ENCODE measurements around the gene KRTAP3-3.

KRTAP3-3 gene

DNA sequence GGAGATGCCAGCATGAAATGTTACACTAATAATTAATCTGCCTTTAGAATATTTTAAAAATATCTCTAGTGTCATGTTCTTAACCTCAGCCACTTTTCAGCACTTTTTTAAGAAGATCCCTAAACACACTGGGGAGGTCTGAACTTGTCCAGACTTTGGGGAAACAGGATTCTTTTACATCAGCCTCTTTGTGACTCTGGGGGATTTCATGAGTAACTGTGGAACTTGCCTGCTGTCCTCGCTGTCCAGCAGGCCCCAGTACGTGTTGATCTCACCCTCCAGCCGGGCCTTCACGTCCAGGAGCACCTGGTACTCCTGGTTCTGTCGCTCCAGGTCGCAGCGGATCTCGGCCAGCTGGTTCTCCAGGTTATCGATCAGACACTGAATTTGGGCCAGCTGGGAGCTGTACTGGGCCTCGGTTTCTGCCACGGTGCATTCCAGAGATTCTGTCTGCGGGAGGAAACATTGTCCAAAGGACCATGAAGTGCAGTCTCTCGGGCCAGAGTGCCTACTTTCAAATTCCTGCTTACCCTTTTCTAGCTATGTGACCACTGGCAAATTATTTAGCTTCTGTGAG is 15.3 kb downstream of the KRTAP3-3 start:
- TF ChIP-seq ZNF8 (CRISPR knock-in tag; IDR thresholded peaks at IDR 0.05): no peak
- ATAC-seq: no peak

DNA sequence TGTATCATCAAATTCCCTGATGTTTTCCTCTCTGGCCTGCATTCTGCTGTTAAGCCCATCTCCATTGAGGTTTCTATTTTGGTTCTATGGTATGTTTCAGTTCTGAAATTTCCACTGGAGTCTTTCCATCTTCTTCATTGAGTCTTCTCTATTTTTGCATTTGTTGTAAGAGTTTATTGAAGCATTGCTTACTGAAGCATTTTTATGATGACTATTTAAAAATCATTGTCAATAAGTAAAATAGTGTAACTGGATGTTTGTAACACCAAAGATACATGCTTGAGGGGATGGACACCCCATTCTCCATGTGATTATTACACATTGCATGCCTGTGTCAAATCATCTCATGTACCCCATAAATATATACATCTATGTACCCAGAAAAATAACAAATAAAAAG is 18.4 kb downstream of the KRTAP3-3 start:
- ATAC-seq: no peak
- TF ChIP-seq ZFP3 (CRISPR knock-in tag; IDR thresholded peaks at IDR 0.05): no peak
- no peak for TF ChIP-seq ZNF565 (CRISPR knock-in tag; conservative IDR thresholded peaks at IDR 0.05; ENCODE audit: low read depth)
- TF ChIP-seq OSR1 (CRISPR knock-in tag; IDR thresholded peaks at IDR 0.05): no peak

DNA sequence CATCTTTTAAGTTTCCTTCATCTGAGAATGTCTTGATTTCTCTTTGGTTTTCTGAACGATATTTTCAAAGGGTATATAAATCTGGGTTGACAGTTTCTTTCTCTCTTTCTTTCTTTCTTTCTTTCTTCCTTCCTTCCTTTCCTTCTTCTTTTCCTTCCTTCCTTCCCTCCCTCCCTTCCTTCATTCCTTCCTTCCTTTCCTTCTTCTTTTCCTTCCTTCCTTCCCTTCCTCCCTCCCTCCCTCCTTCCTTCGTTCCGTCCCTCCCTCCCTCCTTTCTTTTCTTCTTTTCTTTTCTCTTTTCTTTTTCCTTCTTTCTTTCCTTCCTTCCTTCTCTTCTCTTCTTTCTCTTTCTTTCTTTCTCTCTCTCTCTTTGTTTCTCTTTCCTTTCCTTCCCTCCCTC is 19.6 kb downstream of the KRTAP3-3 start:
- TF ChIP-seq TCF4 (CRISPR knock-in tag; IDR thresholded peaks at IDR 0.05; ENCODE audit: borderline replicate concordance) (no peak), RARB (CRISPR knock-in tag; IDR thresholded peaks at IDR 0.05) (no peak), SNAI2 (CRISPR knock-in tag; IDR thresholded peaks at IDR 0.05) (no peak), ESRRG (CRISPR knock-in tag; IDR thresholded peaks at IDR 0.05) (no peak), ZNF70 (CRISPR knock-in tag; IDR thresholded peaks at IDR 0.05) (no peak), ARNTL (CRISPR knock-in tag; IDR thresholded peaks at IDR 0.05; ENCODE audit: borderline replicate concordance, low read depth) (no peak), ZNF565 (CRISPR knock-in tag; conservative IDR thresholded peaks at IDR 0.05; ENCODE audit: low read depth) (no peak), TOX (CRISPR knock-in tag; IDR thresholded peaks at IDR 0.05; ENCODE audit: borderline replicate concordance) (no peak), ZC3H10 (CRISPR knock-in tag; IDR thresholded peaks at IDR 0.05) (no peak), CSDC2 (CRISPR knock-in tag; IDR thresholded peaks at IDR 0.05) (no peak)
- TF ChIP-seq, protein P1, sequence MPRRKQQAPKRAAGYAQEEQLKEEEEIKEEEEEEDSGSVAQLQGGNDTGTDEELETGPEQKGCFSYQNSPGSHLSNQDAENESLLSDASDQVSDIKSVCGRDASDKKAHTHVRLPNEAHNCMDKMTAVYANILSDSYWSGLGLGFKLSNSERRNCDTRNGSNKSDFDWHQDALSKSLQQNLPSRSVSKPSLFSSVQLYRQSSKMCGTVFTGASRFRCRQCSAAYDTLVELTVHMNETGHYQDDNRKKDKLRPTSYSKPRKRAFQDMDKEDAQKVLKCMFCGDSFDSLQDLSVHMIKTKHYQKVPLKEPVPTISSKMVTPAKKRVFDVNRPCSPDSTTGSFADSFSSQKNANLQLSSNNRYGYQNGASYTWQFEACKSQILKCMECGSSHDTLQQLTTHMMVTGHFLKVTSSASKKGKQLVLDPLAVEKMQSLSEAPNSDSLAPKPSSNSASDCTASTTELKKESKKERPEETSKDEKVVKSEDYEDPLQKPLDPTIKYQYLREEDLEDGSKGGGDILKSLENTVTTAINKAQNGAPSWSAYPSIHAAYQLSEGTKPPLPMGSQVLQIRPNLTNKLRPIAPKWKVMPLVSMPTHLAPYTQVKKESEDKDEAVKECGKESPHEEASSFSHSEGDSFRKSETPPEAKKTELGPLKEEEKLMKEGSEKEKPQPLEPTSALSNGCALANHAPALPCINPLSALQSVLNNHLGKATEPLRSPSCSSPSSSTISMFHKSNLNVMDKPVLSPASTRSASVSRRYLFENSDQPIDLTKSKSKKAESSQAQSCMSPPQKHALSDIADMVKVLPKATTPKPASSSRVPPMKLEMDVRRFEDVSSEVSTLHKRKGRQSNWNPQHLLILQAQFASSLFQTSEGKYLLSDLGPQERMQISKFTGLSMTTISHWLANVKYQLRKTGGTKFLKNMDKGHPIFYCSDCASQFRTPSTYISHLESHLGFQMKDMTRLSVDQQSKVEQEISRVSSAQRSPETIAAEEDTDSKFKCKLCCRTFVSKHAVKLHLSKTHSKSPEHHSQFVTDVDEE (CRISPR knock-in tag; IDR thresholded peaks at IDR 0.05): no peak
- TF ChIP-seq, protein P2, sequence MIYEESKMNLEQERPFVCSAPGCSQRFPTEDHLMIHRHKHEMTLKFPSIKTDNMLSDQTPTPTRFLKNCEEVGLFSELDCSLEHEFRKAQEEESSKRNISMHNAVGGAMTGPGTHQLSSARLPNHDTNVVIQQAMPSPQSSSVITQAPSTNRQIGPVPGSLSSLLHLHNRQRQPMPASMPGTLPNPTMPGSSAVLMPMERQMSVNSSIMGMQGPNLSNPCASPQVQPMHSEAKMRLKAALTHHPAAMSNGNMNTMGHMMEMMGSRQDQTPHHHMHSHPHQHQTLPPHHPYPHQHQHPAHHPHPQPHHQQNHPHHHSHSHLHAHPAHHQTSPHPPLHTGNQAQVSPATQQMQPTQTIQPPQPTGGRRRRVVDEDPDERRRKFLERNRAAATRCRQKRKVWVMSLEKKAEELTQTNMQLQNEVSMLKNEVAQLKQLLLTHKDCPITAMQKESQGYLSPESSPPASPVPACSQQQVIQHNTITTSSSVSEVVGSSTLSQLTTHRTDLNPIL (CRISPR knock-in tag; IDR thresholded peaks at IDR 0.05; ENCODE audit: low read depth): no peak
- TF ChIP-seq, protein P3, sequence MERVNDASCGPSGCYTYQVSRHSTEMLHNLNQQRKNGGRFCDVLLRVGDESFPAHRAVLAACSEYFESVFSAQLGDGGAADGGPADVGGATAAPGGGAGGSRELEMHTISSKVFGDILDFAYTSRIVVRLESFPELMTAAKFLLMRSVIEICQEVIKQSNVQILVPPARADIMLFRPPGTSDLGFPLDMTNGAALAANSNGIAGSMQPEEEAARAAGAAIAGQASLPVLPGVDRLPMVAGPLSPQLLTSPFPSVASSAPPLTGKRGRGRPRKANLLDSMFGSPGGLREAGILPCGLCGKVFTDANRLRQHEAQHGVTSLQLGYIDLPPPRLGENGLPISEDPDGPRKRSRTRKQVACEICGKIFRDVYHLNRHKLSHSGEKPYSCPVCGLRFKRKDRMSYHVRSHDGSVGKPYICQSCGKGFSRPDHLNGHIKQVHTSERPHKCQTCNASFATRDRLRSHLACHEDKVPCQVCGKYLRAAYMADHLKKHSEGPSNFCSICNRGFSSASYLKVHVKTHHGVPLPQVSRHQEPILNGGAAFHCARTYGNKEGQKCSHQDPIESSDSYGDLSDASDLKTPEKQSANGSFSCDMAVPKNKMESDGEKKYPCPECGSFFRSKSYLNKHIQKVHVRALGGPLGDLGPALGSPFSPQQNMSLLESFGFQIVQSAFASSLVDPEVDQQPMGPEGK (CRISPR knock-in tag; IDR thresholded peaks at IDR 0.05; ENCODE audit: borderline replicate concordance): no peak
- TF ChIP-seq, protein P4, sequence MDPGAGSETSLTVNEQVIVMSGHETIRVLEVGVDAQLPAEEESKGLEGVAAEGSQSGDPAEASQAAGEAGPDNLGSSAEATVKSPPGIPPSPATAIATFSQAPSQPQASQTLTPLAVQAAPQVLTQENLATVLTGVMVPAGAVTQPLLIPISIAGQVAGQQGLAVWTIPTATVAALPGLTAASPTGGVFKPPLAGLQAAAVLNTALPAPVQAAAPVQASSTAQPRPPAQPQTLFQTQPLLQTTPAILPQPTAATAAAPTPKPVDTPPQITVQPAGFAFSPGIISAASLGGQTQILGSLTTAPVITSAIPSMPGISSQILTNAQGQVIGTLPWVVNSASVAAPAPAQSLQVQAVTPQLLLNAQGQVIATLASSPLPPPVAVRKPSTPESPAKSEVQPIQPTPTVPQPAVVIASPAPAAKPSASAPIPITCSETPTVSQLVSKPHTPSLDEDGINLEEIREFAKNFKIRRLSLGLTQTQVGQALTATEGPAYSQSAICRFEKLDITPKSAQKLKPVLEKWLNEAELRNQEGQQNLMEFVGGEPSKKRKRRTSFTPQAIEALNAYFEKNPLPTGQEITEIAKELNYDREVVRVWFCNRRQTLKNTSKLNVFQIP (CRISPR knock-in tag; IDR thresholded peaks at IDR 0.05; ENCODE audit: borderline replicate concordance, low read depth): no peak
- no peak for ATAC-seq

DNA sequence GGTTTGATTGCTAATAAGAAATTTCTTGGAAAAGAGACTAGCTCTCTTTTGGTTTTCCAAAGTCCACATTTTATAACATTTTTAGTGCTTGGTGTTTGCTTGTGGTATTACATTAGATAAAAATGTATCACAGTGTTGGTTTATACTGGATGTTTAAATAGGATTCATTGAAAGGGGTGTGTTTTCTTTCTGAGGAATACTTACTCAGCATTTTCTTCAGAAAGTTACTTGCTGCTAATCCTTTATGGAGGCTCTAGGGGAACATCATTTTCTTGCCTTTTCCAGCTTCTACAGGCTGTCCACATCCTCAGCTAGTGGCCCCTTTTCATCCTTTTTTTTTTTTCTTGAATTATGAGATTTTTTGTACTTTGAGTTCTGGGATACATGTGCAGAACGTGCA is 26.4 kb downstream of the KRTAP3-3 start:
- ATAC-seq: no peak
- TF ChIP-seq ZNF565 (CRISPR knock-in tag; conservative IDR thresholded peaks at IDR 0.05; ENCODE audit: low read depth) (no peak), BACH2 (CRISPR knock-in tag; IDR thresholded peaks at IDR 0.05; ENCODE audit: borderline replicate concordance) (no peak), ISL1 (CRISPR knock-in tag; IDR thresholded peaks at IDR 0.05) (no peak), ZNF70 (CRISPR knock-in tag; IDR thresholded peaks at IDR 0.05) (no peak), ZFP3 (CRISPR knock-in tag; IDR thresholded peaks at IDR 0.05) (no peak), ZFP30 (CRISPR knock-in tag; IDR thresholded peaks at IDR 0.05) (no peak), RARB (CRISPR knock-in tag; IDR thresholded peaks at IDR 0.05) (no peak), TCF4 (CRISPR knock-in tag; IDR thresholded peaks at IDR 0.05; ENCODE audit: borderline replicate concordance) (no peak), CSDC2 (CRISPR knock-in tag; IDR thresholded peaks at IDR 0.05) (no peak), ARNTL (CRISPR knock-in tag; IDR thresholded peaks at IDR 0.05; ENCODE audit: borderline replicate concordance, low read depth) (no peak), ESRRG (CRISPR knock-in tag; IDR thresholded peaks at IDR 0.05) (no peak), ZC3H10 (CRISPR knock-in tag; IDR thresholded peaks at IDR 0.05) (no peak), ZNF8 (CRISPR knock-in tag; IDR thresholded peaks at IDR 0.05) (no peak)
- TF ChIP-seq, protein P3 (CRISPR knock-in tag; IDR thresholded peaks at IDR 0.05; ENCODE audit: borderline replicate concordance): no peak
